Skeletal muscle satellite cell (primary cell): ENCODE data around the gene GSTO2.
"Not testable (repeated sequence)": the region's sequence is repeated elsewhere in the genome, so short reads cannot be mapped to it uniquely, and the experiment has no call there.

Experiments used
- H3K27me3 ChIP-seq: 2 replicates; pipeline ENCODE4 v1.7.0; 2013; ENCODE audit warnings: low read length; ENCODE audit not compliant: control insufficient read depth, insufficient read depth
- H3K36me3 ChIP-seq: 2 replicates; pipeline ENCODE4 v1.7.0; 2013; ENCODE audit warnings: mild to moderate bottlenecking, control low read depth, low read length; ENCODE audit not compliant: insufficient read depth
- H3K4me1 ChIP-seq: 2 replicates; pipeline ENCODE4 v1.7.0; 2013; ENCODE audit warnings: low read length; ENCODE audit not compliant: control insufficient read depth, insufficient read depth
- H3K4me2 ChIP-seq: 2 replicates; pipeline ENCODE4 v1.7.0; 2013; ENCODE audit warnings: mild to moderate bottlenecking, low read length
- H3K4me3 ChIP-seq: 2 replicates; pipeline ENCODE4 v1.7.0; 2013; ENCODE audit warnings: low read length
- H3K9ac ChIP-seq: 2 replicates; pipeline ENCODE4 v1.7.0; 2013; ENCODE audit warnings: mild to moderate bottlenecking, low read depth, low read length, moderate library complexity
- H3K9me3 ChIP-seq: replicated peaks from 2 replicates; pipeline ENCODE4 v1.7.0; 2013; ENCODE audit warnings: mild to moderate bottlenecking, control low read depth, low read length

Gene GSTO2

GRCh38 chr10:104243009-104243408 is 26.0 kb upstream of the GSTO2 start:
- not testable (repeated sequence) for H3K9ac ChIP-seq, H3K36me3 ChIP-seq, H3K4me1 ChIP-seq, H3K4me2 ChIP-seq, H3K9me3 ChIP-seq, H3K4me3 ChIP-seq
- H3K27me3 ChIP-seq: peaks cover 23% of the 10 kb centered on the region

GRCh38 chr10:104243512-104243911 is 25.5 kb upstream of the GSTO2 start:
- Histone ChIP-seq H3K9ac (no peak overlapping the region), H3K4me2 (no peak overlapping the region), H3K36me3 (no peaks in the 10 kb centered on the region), H3K4me1 (peaks cover 3% of the 10 kb centered on the region), H3K4me3 (no peak overlapping the region), H3K27me3 (peaks cover 23% of the 10 kb centered on the region), H3K9me3 (no peaks in the 10 kb centered on the region)

GRCh38 chr10:104245066-104245632 is 23.8 kb upstream of the GSTO2 start:
- peaks cover 3% of the 10 kb centered on the region for H3K4me1 ChIP-seq
- H3K4me3 ChIP-seq: no peak overlapping the region
- H3K27me3 ChIP-seq: peaks cover 8% of the 10 kb centered on the region
- H3K4me2 ChIP-seq: no peak overlapping the region
- H3K9me3 ChIP-seq: no peaks in the 10 kb centered on the region
- H3K9ac ChIP-seq: no peak overlapping the region
- H3K36me3 ChIP-seq: no peaks in the 10 kb centered on the region

GRCh38 chr10:104246976-104247375 is 22.0 kb upstream of the GSTO2 start:
- no peaks in the 10 kb centered on the region for H3K27me3 ChIP-seq
- H3K4me1 ChIP-seq: peaks cover 3% of the 10 kb centered on the region
- H3K9ac ChIP-seq: no peak overlapping the region
- H3K36me3 ChIP-seq: no peaks in the 10 kb centered on the region
- H3K4me2 ChIP-seq: no peak overlapping the region
- H3K4me3 ChIP-seq: no peak overlapping the region
- no peaks in the 10 kb centered on the region for H3K9me3 ChIP-seq

- Histone ChIP-seq H3K4me2 (no peak overlapping the region), H3K9ac (no peak overlapping the region), H3K27me3 (no peaks in the 10 kb centered on the region), H3K36me3 (no peaks in the 10 kb centered on the region), H3K4me3 (no peak overlapping the region), H3K9me3 (no peaks in the 10 kb centered on the region), H3K4me1 (peaks cover 3% of the 10 kb centered on the region)
Measured at GRCh38 chr10:104247513-104248146, 21.4 kb upstream of the GSTO2 start.

- H3K4me3 ChIP-seq, H3K4me1 ChIP-seq, H3K27me3 ChIP-seq, H3K36me3 ChIP-seq, H3K4me2 ChIP-seq, H3K9ac ChIP-seq, H3K9me3 ChIP-seq: not testable (repeated sequence)
Measured at GRCh38 chr10:104248931-104249330, 20.1 kb upstream of the GSTO2 start.

GRCh38 chr10:104250371-104250770 is 18.6 kb upstream of the GSTO2 start:
- H3K4me3 ChIP-seq: no peak overlapping the region
- peaks cover 12% of the 10 kb centered on the region for H3K4me1 ChIP-seq
- no peaks in the 10 kb centered on the region for H3K9me3 ChIP-seq
- no peak overlapping the region for H3K9ac ChIP-seq
- H3K27me3 ChIP-seq: no peaks in the 10 kb centered on the region
- H3K36me3 ChIP-seq: no peaks in the 10 kb centered on the region
- H3K4me2 ChIP-seq: no peak overlapping the region

- peaks cover 15% of the 10 kb centered on the region for H3K4me1 ChIP-seq
- H3K36me3 ChIP-seq: no peaks in the 10 kb centered on the region
Measured at GRCh38 chr10:104251443-104251842, 17.5 kb upstream of the GSTO2 start.

GRCh38 chr10:104252368-104252767 is 16.6 kb upstream of the GSTO2 start:
- no peak overlapping the region for H3K9ac ChIP-seq
- no peaks in the 10 kb centered on the region for H3K9me3 ChIP-seq
- H3K4me1 ChIP-seq: peaks cover 21% of the 10 kb centered on the region
- peaks cover 7% of the 10 kb centered on the region for H3K36me3 ChIP-seq
- H3K4me3 ChIP-seq: no peak overlapping the region
- no peaks in the 10 kb centered on the region for H3K27me3 ChIP-seq
- no peak overlapping the region for H3K4me2 ChIP-seq

More at GRCh38 chr10:104251443-104251842, 17.5 kb upstream of the GSTO2 start:
- Histone ChIP-seq H3K4me3 (no peak overlapping the region), H3K27me3 (no peaks in the 10 kb centered on the region), H3K4me2 (no peak overlapping the region), H3K9me3 (no peaks in the 10 kb centered on the region), H3K9ac (no peak overlapping the region)

GRCh38 chr10:104253106-104253505 is 15.9 kb upstream of the GSTO2 start:
- H3K4me1 ChIP-seq: peaks cover 28% of the 10 kb centered on the region

GRCh38 chr10:104253606-104254410 is 15.2 kb upstream of the GSTO2 start:
- Histone ChIP-seq H3K4me1 (peaks cover 34% of the 10 kb centered on the region), H3K27me3 (no peaks in the 10 kb centered on the region), H3K4me3 (peak overlapping the region; percentile 79), H3K9ac (peak overlapping the region; percentile 97), H3K4me2 (peak overlapping the region; percentile 94), H3K36me3 (peaks cover 21% of the 10 kb centered on the region), H3K9me3 (no peaks in the 10 kb centered on the region)

More at GRCh38 chr10:104253106-104253505, 15.9 kb upstream of the GSTO2 start:
- Histone ChIP-seq H3K4me3 (no peak overlapping the region), H3K27me3 (no peaks in the 10 kb centered on the region), H3K9me3 (no peaks in the 10 kb centered on the region), H3K9ac (no peak overlapping the region), H3K4me2 (no peak overlapping the region), H3K36me3 (peaks cover 15% of the 10 kb centered on the region)
